NK-92 (cell line): ENCODE measurements around the gene DMPK.

ENCODE experiments used
- DNase-seq: peaks from one replicate; lab custom pipeline; 2025; ENCODE audit not compliant: unreplicated experiment; lab: John Stamatoyannopoulos, UW

DMPK gene, protein sequence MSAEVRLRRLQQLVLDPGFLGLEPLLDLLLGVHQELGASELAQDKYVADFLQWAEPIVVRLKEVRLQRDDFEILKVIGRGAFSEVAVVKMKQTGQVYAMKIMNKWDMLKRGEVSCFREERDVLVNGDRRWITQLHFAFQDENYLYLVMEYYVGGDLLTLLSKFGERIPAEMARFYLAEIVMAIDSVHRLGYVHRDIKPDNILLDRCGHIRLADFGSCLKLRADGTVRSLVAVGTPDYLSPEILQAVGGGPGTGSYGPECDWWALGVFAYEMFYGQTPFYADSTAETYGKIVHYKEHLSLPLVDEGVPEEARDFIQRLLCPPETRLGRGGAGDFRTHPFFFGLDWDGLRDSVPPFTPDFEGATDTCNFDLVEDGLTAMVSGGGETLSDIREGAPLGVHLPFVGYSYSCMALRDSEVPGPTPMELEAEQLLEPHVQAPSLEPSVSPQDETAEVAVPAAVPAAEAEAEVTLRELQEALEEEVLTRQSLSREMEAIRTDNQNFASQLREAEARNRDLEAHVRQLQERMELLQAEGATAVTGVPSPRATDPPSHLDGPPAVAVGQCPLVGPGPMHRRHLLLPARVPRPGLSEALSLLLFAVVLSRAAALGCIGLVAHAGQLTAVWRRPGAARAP

DNA sequence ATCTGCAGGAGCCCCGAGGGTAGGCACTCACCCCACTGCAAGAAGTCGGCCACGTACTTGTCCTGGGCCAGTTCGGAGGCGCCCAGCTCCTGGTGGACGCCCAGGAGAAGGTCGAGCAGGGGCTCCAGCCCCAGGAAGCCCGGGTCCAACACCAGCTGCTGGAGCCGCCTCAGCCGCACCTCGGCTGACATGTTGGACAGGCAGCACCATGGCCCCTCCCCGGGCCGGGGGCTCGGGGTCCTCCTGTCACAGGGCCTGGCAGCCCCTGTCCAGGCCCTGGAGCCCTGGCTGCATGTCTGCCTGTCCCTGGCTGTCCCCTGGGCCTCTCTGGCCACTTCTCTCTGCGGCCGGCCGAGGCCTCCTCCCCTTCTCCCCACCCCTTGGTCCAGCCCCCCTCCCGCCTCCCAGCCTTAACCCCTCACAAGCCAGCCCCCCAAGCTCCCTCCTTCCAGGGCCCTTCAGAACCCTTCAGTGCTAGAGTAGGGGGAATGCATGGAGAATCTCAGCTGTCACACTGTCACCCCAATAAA lies at the start of gene DMPK:
DMPK (minus strand) TSS at position 329 of the 530 bp plus-strand sequence; CDS start at position 191, 138 bp downstream.
- no peak for DNase-seq

DNA sequence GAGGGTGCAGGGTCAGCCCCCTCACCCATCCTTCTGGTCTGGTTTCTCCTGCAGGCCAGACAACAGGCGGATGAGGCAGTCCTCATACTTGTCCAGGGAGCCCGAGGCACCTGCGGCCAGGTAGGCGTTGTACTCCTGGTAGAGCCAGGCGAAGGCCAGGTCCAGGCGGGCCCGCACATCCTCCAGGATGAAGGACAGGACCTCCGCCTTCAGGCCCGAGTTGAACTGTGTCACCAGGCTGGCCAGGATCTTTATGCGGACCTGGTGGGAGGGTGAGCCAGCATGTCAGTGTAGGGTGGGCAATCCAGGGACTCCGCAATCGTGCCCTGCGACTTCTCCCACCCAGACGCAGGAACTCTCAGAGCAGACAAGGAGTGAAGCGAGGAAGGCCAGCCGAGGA lies 46.7 kb upstream of the DMPK start:
- DNase-seq: no peak

DNA sequence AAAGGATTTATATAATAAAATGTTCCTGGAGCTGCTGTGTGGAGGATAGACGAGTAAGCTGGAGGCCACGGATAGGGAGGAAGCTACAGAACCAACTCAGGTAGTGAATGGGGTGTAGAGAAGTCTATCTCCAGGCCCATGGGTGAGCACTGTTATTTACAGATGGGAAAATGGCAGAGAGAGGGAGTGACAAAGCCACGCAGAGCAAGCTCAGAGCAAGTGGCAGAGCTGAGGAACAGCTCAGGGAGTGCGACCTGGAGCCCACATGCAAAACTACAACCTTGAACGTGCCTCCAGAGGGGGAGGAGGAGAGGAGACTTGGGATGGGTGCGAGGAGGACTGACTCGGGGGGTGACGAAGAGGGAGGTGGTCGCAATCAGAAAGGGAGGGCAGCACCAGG lies 46.2 kb upstream of the DMPK start:
- no peak for DNase-seq

- no peak for DNase-seq
Measured at GRCh38 chr19:45827459-45828093, 45.3 kb upstream of the DMPK start.

GRCh38 chr19:45826934-45827333 lies 44.6 kb upstream of the DMPK start:
- no peak for DNase-seq

- no peak for DNase-seq
Measured at GRCh38 chr19:45825917-45826893, 43.9 kb upstream of the DMPK start.

GRCh38 chr19:45825263-45825605 lies 42.9 kb upstream of the DMPK start:
- no peak for DNase-seq

DNA sequence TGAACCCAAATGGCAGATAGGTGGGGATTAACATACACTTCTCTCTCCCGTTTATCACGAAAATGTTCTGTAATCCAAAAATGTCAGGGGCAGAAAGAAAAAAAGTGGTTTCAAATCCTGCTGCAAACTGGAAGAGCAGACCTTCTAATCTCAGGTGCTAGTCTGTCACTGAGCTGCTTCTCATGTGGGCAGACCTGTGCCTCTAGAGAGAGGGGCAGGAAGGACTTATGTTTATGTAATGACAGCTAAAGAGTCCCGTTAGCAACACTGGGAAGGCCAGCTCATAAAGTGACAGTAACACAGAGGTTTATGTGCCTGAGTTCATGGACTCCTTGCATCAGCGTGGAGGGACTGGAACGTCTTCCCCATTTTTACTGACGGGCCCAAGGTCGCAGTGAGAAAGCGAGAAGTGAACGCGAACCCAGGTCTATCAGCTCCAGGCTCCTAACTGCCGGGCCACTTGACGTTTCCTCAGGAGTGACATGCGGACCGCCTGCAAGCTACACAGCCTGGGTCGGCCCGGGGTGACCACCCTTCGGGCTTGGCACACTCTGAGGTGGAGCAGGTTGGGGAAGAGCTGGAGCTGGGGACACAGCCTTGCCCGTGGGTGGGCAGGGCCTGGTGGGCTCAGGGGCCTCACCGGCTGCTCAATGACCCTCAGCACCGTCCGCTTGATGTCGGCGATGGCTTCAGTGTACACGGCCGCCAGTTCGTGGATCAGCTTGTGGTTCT lies 42.4 kb upstream of the DMPK start:
- DNase-seq: no peak

DNA sequence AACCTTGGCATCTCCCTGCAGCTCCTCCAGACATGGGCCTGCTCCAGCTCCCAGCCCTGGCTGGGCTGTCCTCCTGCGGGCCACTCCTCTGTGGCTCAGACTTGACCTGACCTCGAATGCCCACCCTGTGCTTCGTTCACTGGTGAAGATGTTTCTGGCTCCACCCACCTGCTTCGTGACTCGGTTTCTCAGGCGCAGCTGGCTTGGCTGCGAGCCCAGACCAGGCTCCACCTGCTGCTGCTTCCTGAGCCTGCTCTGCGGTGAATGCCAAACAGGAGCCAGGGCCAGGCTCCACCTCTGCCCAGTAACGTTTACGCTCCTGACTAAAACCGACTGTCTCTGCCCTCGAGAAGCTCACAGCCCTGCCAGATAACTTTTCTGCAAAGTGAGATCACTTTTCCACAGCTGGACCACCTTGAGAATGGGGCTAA lies 41.8 kb upstream of the DMPK start:
- no peak for DNase-seq

- no peak for DNase-seq
Measured at GRCh38 chr19:45823182-45823581, 40.9 kb upstream of the DMPK start.

DNA sequence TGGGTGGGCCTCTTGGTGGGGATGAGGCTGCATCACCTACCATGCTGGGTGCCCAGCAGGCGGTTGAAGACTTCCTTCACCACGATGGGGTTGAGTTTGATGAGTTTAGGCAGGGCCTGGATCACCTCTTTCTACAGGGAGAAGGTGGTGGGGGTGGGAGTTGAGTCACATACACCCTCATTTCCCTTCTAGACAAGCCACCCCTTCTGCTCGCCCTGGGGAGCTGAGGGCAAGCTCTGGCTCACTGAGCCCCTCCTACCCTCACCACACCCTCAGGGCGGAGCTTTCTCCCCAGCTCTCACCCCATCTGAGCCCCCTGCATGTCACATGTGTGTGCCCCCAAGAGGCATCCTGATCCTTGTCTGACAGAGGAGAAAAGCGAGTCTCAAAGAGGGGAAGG lies 40.4 kb upstream of the DMPK start:
- no peak for DNase-seq

GRCh38 chr19:45821570-45821969 lies 39.3 kb upstream of the DMPK start:
- DNase-seq: no peak

DNA sequence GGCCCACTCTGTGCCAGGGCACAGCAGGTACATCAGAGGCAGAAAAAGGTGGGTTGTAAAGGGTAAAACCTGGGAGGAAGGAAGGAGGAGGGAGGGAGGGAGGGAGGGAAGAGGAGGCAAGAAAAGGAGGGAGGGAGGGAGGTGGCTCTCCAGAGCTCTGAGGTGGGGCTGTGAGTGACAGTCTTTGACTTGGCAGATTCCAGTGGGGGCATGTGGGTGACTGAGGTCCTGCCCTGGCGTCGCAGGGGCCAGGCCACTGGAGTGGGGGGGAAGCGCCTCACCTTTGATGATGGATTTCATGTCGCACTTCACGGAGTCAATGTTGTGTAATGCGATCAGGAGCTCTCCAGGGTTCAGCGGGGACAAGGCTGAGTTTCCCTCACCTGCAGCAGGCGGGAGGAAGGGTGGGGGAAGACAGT lies 38.8 kb upstream of the DMPK start:
- DNase-seq: no peak

GRCh38 chr19:45820413-45821102 lies 38.3 kb upstream of the DMPK start:
- DNase-seq: no peak

- no peak for DNase-seq
Measured at GRCh38 chr19:45819769-45820168, 37.5 kb upstream of the DMPK start.

DNA sequence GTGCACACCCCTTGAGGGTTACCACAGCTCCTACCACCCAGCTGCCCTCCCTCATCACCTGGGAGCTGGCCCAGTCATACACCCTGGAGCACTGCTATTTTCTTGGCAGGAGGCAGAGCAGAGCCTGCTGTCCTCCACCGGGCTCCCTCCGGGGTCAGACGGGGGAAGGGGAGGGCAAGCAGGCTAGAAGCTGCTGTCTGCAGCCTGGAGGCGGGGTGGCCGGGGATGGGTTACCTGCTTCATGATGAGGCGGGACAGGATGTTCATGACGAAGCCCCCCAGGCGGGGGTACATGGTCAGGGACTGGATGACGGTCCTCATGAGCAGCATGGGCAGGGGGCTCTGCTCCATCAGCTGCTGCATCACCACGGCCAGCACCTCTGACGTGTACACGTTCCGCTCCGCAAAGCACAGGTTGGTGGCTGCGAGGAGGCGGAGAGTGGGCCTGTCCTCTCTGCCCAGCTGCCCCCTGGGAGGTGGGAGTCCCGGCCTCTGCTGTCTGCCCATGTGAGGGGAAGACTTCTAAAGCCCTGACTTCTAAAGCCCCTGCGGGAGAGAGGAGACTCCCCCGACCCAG lies 35.5 kb upstream of the DMPK start:
- DNase-seq: no peak

GRCh38 chr19:45817010-45817724 lies 34.9 kb upstream of the DMPK start:
- DNase-seq: peak; percentile 84

DNA sequence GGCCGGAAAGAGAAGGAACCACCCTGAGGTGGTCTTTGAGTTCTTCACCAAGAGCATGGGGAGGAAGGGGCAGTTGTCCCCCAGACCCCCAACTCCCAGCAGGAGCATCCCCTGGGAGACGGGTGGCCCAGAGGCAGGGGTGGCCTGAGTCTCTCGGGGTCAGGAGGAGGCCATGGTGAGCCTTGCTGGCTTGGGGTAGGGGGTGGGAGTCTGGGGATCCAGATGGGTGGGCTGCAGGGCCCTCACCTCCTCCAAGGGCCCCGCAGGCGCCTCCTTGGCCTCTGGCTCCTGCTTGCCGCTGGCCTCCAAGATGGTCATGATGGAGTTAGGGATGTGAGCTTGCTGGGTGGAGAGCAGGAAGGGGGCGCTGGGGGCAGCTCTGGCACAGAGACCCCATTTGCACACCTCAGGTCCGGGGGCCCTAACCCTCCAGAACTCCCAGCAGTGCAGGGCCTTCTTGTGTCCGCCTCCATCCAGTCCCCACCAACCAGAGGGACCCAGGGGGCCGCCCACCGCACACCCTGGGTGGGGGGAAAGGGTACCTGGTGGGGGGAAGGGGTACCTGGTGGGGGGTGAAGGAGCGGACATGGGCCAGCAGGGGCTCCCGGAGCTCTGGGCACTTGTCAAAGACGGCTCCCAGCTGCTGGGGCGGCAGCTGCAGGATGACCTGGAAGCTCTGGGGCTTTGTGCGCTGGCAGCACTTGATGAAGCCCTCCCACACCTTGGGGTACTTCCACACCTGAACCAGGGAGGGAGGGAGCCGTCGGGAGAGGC lies 34.1 kb upstream of the DMPK start:
- no peak for DNase-seq
